H7 (cell line): ENCODE results near the gene DYNC1I2. TPM values are rescaled to one million over a fixed set of nuclear protein-coding genes. Genes with fewer than 3 reads are reported as not detected.

Experiments
- DNase-seq: peaks from one replicate; pipeline ENCODE4 v3.0.0; 2012
- H3K27me3 ChIP-seq: 2 replicates; pipeline ENCODE4 v1.6.0; 2011; ENCODE audit warnings: mild to moderate bottlenecking, low read length; ENCODE audit not compliant: control insufficient read depth, insufficient read depth
- H3K36me3 ChIP-seq: replicated peaks from 2 replicates; pipeline ENCODE4 v1.5.1; 2011; ENCODE audit warnings: low read length; ENCODE audit not compliant: control insufficient read depth, insufficient read depth
- H3K4me3 ChIP-seq: 2 replicates; pipeline ENCODE4 v1.5.1; 2011; ENCODE audit warnings: low read depth, mild to moderate bottlenecking, control low read depth, low read length, moderate library complexity; ENCODE audit not compliant: insufficient read depth
- total RNA-seq: library from RNA; depleted of rRNA; stranded (reverse); fragments of >200 nt; shearing (Covaris generic); gene quantifications from 2 replicates; pipeline ENCODE4 v1.2.3, GENCODE V29; 2014; rRNA removed

Gene DYNC1I2
- 80.2 and 89.3 TPM in 2 replicates for total RNA-seq

GRCh38 chr2:171687287-171688128, at the start of gene DYNC1I2:
Gene DYNC1I2, plus strand, starts transcription at chr2:171687469. Its CDS starts 2,687 bp downstream, at chr2:171690156.
- no peaks in the 10 kb centered on the region; the same call in 1 of the 2 replicates for H3K36me3 ChIP-seq
- H3K4me3 ChIP-seq: peak within 1 kb of the TSS; percentile 84
- DNase-seq: peak; percentile 70
- H3K27me3 ChIP-seq: no peaks in the 10 kb centered on the region

GRCh38 chr2:171651667-171652415, 35.4 kb upstream of the DYNC1I2 start:
- Histone ChIP-seq H3K4me3 (no peak overlapping the region), H3K27me3 (no peaks in the 10 kb centered on the region), H3K36me3 (no peaks in the 10 kb centered on the region)
- no peak for DNase-seq

DNA sequence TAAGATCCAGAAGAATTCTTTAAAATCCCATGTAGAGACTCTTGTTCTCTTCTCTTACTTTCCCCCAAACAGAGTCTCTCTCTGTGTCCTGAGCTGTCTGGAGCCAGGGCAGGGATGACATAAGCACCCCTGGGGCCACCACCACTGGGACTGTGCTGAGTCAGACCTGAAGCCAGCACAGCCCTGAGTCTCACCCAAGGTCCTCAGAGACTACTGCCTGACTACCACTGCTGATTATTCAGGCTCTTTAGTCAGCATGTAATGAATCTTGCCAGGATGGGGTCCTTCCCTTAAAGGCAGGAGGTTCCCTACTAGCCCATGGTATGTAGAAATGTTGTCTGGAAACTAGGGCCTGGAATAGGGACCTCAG, 34.9 kb upstream of the DYNC1I2 start:
- H3K36me3 ChIP-seq: no peaks in the 10 kb centered on the region
- no peak overlapping the region for H3K4me3 ChIP-seq
- no peaks in the 10 kb centered on the region for H3K27me3 ChIP-seq
- DNase-seq: no peak

GRCh38 chr2:171655586-171655985, 31.7 kb upstream of the DYNC1I2 start:
- Histone ChIP-seq H3K27me3 (no peaks in the 10 kb centered on the region), H3K4me3 (no peak overlapping the region), H3K36me3 (no peaks in the 10 kb centered on the region)
- no peak for DNase-seq

- no peaks in the 10 kb centered on the region for H3K27me3 ChIP-seq
- DNase-seq: no peak
- H3K36me3 ChIP-seq: no peaks in the 10 kb centered on the region
- no peak overlapping the region for H3K4me3 ChIP-seq
These were observed 20.2 kb upstream of the DYNC1I2 start for GRCh38 chr2:171667041-171667440.

- no peak for DNase-seq
- no peaks in the 10 kb centered on the region for H3K36me3 ChIP-seq
These were observed 19.1 kb upstream of the DYNC1I2 start for GRCh38 chr2:171668183-171668582.

GRCh38 chr2:171669121-171669520, 18.1 kb upstream of the DYNC1I2 start:
- H3K27me3 ChIP-seq: no peaks in the 10 kb centered on the region
- no peaks in the 10 kb centered on the region for H3K36me3 ChIP-seq
- DNase-seq: no peak
- H3K4me3 ChIP-seq: no peak overlapping the region

More at GRCh38 chr2:171668183-171668582, 19.1 kb upstream of the DYNC1I2 start:
- no peak overlapping the region for H3K4me3 ChIP-seq
- H3K27me3 ChIP-seq: no peaks in the 10 kb centered on the region

DNA sequence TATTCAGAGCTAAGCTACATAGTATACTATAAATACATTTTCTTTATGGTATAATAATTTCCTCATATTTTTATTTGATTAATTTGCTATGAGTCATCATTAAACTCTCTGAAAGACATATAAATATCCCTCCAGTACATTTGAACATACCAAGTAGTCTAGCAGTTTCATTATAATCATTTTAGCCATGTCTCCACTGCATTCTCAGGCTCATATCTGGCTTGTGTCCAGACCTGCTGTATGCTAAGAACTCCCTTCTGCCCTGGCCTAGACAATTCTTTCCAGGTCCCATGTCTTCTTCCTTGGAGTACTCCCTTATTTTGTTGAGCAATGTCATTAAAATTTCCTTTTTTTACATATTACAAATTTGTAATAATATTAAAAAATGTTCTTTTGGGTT, 16.6 kb upstream of the DYNC1I2 start:
- Histone ChIP-seq H3K4me3 (no peak overlapping the region), H3K36me3 (no peaks in the 10 kb centered on the region)
- DNase-seq: no peak

DNA sequence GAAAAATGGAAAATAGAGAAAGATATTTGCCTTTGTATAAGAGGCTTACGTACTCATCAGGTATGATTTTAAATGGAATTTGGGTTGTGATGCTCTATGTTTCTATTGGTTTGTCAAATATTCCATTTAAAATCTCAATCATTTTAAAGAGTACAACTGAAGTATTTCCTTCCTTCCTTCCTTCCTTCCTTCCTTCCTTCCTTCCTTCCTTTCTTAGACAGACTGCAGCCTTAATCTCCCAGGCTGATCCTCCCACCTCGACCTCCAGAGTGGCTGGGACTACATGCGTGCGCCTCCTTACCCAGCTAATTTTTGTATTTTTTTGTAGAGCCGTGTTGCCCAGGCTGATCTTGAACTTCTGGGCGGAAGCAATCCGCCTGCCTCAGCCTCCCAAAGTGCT, 15.4 kb upstream of the DYNC1I2 start:
- H3K27me3 ChIP-seq: no peaks in the 10 kb centered on the region
- H3K4me3 ChIP-seq: no peak overlapping the region
- DNase-seq: no peak
- no peaks in the 10 kb centered on the region for H3K36me3 ChIP-seq

More for the DNA sequence above, 16.6 kb upstream of the DYNC1I2 start:
- no peaks in the 10 kb centered on the region for H3K27me3 ChIP-seq

DNA sequence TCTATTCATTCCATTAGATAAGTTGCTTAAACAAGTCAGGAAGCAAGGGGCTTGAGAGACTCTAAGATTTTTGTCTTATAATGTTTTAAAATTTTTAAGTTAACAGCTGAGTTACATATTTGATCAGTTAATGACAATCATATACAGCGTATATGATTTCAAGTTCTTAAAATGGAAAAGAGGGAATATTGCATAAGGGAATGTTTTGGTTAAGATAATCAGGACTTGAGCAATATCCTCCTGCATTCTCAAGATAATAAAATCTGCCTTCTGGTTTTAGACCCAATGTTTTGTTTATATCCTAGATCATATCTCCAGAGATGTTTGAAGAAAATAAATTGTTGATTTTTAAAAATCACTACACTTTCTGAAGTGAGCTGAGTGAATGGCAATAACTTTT, 13.4 kb upstream of the DYNC1I2 start:
- DNase-seq: no peak
- Histone ChIP-seq H3K36me3 (no peaks in the 10 kb centered on the region), H3K27me3 (no peaks in the 10 kb centered on the region), H3K4me3 (no peak overlapping the region)

- no peaks in the 10 kb centered on the region for H3K27me3 ChIP-seq
- DNase-seq: no peak
- no peak overlapping the region for H3K4me3 ChIP-seq
- no peaks in the 10 kb centered on the region for H3K36me3 ChIP-seq
These were observed 11.4 kb upstream of the DYNC1I2 start for GRCh38 chr2:171675810-171676345.

DNA sequence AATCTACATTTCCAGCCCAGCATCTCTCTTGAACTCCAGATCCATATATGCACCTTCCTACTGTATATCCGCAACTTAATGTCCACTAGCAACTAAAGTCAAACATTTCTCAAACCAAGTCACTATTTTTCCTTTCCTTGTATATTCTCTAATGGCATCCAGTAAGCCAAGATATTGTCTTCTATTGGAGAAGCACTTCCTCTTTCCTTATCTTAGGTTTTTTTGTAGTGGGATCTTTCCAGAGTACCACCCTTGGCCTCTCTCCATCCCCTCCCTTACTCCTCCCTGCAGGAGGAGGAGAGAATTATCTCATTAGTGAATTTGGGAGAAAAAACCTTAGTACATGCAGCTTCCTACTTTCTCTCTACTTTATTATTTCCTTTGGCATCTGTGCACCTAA, 8.7 kb upstream of the DYNC1I2 start:
- Histone ChIP-seq H3K36me3 (no peaks in the 10 kb centered on the region), H3K27me3 (no peaks in the 10 kb centered on the region), H3K4me3 (no peak overlapping the region)
- no peak for DNase-seq

DNA sequence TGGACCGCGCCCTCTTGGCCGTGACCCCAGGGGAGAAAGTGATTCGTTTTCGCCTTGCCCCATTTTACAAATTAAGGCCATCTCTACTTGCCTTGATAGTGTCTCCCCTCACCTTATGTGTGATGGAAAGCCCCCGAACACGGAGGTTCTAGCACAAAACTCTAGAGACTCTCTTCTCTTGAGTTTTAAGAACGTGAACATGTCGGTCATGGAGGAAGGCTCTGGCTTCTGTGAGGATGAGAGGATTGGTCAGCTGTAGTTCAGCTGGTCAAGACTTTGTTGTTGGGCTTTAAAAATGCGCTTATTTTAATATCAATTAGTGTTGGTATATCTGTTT, 828 bp downstream of the DYNC1I2 start:
- Histone ChIP-seq H3K4me3 (peak overlapping the region; percentile 84), H3K36me3 (no peaks in the 10 kb centered on the region; the same call in 1 of the 2 replicates), H3K27me3 (no peaks in the 10 kb centered on the region)
- DNase-seq: no peak

DNA sequence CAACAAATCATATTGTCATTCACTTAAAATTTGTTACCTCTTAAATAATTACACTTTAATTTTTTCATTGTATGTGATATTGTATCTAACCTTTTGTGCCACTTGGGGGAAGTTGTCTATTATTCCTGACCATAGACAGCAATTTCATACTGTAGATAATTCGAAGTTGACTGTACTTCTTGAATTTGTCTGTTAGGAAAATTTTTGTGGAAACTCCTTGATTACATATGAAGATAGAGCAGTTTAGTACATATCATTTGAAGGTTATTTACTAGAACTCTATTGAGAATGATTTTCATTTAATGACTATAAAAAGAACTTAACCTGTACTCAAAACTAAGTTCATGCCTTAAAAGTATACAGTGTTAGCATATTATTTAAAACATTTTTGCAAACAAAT, 5.1 kb downstream of the DYNC1I2 start:
- Histone ChIP-seq H3K4me3 (no peak overlapping the region), H3K27me3 (no peaks in the 10 kb centered on the region), H3K36me3 (peaks cover 3% of the 10 kb centered on the region)
- DNase-seq: no peak
